Suprapubic skin (tissue), 3 donors: ENCODE results near the gene IL17REL.

ENCODE experiments used
- POLR2A ChIP-seq, 2 donors: fragments of 450-650 bp; IDR thresholded peaks; one replicate each; pipeline ENCODE4 v1.6.1; 2017; ENCODE audit warnings: antibody characterized with exemption in 2 of 2, mild to moderate bottlenecking in 2 of 2, moderate library complexity in 2 of 2
- TF ChIP-seq, protein P1 (sequence below), 2 donors: fragments of 200-600 bp in 1 of 2; fragments of 450-650 bp in 1 of 2; sonication (generic) in 1 of 2; IDR thresholded peaks; one replicate each; pipeline ENCODE4 v1.5.1; 2016 to 2019; ENCODE audit warnings: antibody characterized with exemption in 2 of 2, mild to moderate bottlenecking in 1 of 2, moderate library complexity in 1 of 2

DNA sequence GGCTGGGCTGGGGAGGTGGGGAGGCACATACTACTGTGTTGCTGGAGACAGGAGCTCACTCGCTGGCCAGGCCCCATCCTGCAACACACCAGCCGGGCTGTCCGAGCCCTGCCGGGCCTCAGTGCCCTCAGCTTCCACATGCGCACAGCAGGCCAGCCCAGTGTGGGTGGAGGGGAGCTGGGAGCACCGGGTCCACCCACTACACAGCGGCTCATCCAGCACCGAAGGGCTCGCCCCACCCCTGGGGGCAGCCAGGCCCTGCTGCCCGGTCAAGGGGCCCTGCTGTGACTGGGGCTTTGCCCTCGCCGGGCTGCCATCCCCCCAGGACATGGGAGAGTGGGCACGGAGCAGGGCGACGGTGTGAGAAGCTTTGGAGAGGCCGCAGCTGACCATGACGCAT, 36.3 kb upstream of the IL17REL start:
- TF ChIP-seq POLR2A (IDR thresholded peaks at IDR 0.05) = no peak
- TF ChIP-seq, protein P1, sequence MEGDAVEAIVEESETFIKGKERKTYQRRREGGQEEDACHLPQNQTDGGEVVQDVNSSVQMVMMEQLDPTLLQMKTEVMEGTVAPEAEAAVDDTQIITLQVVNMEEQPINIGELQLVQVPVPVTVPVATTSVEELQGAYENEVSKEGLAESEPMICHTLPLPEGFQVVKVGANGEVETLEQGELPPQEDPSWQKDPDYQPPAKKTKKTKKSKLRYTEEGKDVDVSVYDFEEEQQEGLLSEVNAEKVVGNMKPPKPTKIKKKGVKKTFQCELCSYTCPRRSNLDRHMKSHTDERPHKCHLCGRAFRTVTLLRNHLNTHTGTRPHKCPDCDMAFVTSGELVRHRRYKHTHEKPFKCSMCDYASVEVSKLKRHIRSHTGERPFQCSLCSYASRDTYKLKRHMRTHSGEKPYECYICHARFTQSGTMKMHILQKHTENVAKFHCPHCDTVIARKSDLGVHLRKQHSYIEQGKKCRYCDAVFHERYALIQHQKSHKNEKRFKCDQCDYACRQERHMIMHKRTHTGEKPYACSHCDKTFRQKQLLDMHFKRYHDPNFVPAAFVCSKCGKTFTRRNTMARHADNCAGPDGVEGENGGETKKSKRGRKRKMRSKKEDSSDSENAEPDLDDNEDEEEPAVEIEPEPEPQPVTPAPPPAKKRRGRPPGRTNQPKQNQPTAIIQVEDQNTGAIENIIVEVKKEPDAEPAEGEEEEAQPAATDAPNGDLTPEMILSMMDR (IDR thresholded peaks at IDR 0.05) = no peak
